RWPE1 (cell line): Measurements from ENCODE around the gene CUEDC2.

Source experiments
- CTCF ChIA-PET: fragments of 350-600 bp; sonication (Branson Sonifier 250); formaldehyde crosslinking; extraction: SDS; loops from one replicate; lab custom pipeline; 2021; lab: Yijun Ruan, JAX
- POLR2A ChIA-PET: fragments of 400-600 bp; formaldehyde crosslinking; extraction: SDS; loops from one replicate; lab custom pipeline; 2020; ENCODE audit warnings: antibody characterized with exemption; ENCODE audit not compliant: low non-redundant PET; lab: Yijun Ruan, JAX
- DNase-seq: peaks from one replicate; pipeline ENCODE4 v3.0.0; 2012; ENCODE audit warnings: low spot score
- H3K27ac ChIP-seq: fragments of 450-650 bp; 2 replicates; pipeline ENCODE4 v1.5.1; 2017
- CTCF ChIP-seq: fragments of 450-650 bp; conservative IDR thresholded peaks from 2 replicates; pipeline ENCODE4 v1.5.1; 2017; ENCODE audit warnings: low read depth, mild to moderate bottlenecking

CUEDC2 gene

GRCh38 chr10:102465466-102465865 is 33.1 kb upstream of the CUEDC2 start:
- no peak overlapping the region for H3K27ac ChIP-seq
- ChIA-PET POLR2A (interaction anchor here (0.6 kb wide), 1 partner anchor 96 kb away, joined by 3 read pairs; no protein-coding TSS in a partner anchor), CTCF (interaction anchor here (0.7 kb wide), 1 partner anchor 8 kb away, joined by 4 read pairs; no protein-coding TSS in a partner anchor)
- DNase-seq, result no peak
- no peak for TF ChIP-seq CTCF

- no peak overlapping the region for H3K27ac ChIP-seq
- DNase-seq, result no peak
- TF ChIP-seq CTCF, result no peak
- POLR2A ChIA-PET, result no interaction called here
- CTCF ChIA-PET, result interaction anchor here (0.6 to 0.7 kb wide), 2 partner anchors 232 to 1424 kb away, joined by 3 to 6 read pairs; no protein-coding TSS in a partner anchor
Measured at GRCh38 chr10:102463983-102464382, 31.6 kb upstream of the CUEDC2 start.

- CTCF ChIA-PET, result interaction anchor here (0.7 to 2.1 kb wide), 2 partner anchors 16 to 360 kb away, joined by 4 to 11 read pairs; no protein-coding TSS in a partner anchor
Measured at GRCh38 chr10:102462512-102463054, 30.2 kb upstream of the CUEDC2 start.

GRCh38 chr10:102461187-102462054 is 29.0 kb upstream of the CUEDC2 start:
- H3K27ac ChIP-seq, result peak overlapping the region; percentile 29
- ChIA-PET CTCF (interaction anchor here (0.6 to 2.1 kb wide), 7 partner anchors 13 to 385 kb away, joined by 3 to 11 read pairs (median 3); no protein-coding TSS in a partner anchor), POLR2A (interaction anchor here (0.5 to 1.4 kb wide), 4 partner anchors 9 to 19 kb away, joined by 3 to 4 read pairs (median 3); partner anchors contain the start of gene C10orf95)
- peak; percentile 99 for DNase-seq
- TF ChIP-seq CTCF, result no peak

More at GRCh38 chr10:102462512-102463054, 30.2 kb upstream of the CUEDC2 start:
- POLR2A ChIA-PET, result interaction anchor here (1.4 kb wide), 1 partner anchor 12 kb away, joined by 3 read pairs; no protein-coding TSS in a partner anchor
- TF ChIP-seq CTCF, result no peak
- no peak overlapping the region for H3K27ac ChIP-seq
- no peak for DNase-seq

- CTCF ChIA-PET, result interaction anchor here (0.6 to 2.1 kb wide), 7 partner anchors 18 to 384 kb away, joined by 3 to 11 read pairs (median 4); no protein-coding TSS in a partner anchor
- TF ChIP-seq CTCF, result no peak
- POLR2A ChIA-PET, result interaction anchor here (0.5 to 0.6 kb wide), 2 partner anchors 31 to 172 kb away, joined by 3 to 4 read pairs; no protein-coding TSS in a partner anchor
- peak overlapping the region; percentile 29 for H3K27ac ChIP-seq
- no peak for DNase-seq
Measured at GRCh38 chr10:102460836-102461186, 28.4 kb upstream of the CUEDC2 start.

GRCh38 chr10:102458656-102459055 is 26.3 kb upstream of the CUEDC2 start:
- ChIA-PET CTCF (no interaction called here), POLR2A (no interaction called here)
- no peak for TF ChIP-seq CTCF

More at GRCh38 chr10:102458656-102459055, 26.3 kb upstream of the CUEDC2 start:
- H3K27ac ChIP-seq, result no peak overlapping the region
- DNase-seq, result no peak
